B cell (primary cell): ENCODE measurements around the gene ENTREP3. TPM values are rescaled to one million over a fixed set of nuclear protein-coding genes. Genes with fewer than 3 reads are reported as not detected.
A peak's percentile ranks its signal among the peaks of the same experiment; 100 is the strongest.

ENCODE experiments used
- ATAC-seq: fragments of 200-7000 bp; cut with Tn5 transposase; one replicate; pipeline ENCODE4 v1.10.0; 2021; ENCODE audit warnings: low read depth, mild to moderate bottlenecking, moderate number of reproducible peaks, moderate library complexity
- CTCF ChIA-PET: fragments of 350-600 bp; sonication (Branson Sonifier 250); formaldehyde crosslinking; loops from one replicate; lab custom pipeline; 2021; ENCODE audit warnings: antibody characterized with exemption, inconsistent platforms; lab: Charles Lee
- POLR2A ChIA-PET: fragments of 350-600 bp; sonication (Branson Sonifier 250); formaldehyde crosslinking; loops from one replicate; lab custom pipeline; 2021; ENCODE audit warnings: antibody characterized with exemption; lab: Charles Lee
- DNase-seq: peaks from one replicate; pipeline ENCODE4 v3.0.0; 2013
- H2AFZ ChIP-seq: 2 replicates; pipeline ENCODE4 v1.6.1; 2012; ENCODE audit warnings: mild to moderate bottlenecking, low read depth, low read length; ENCODE audit not compliant: insufficient read depth, poor library complexity, severe bottlenecking
- H3K27ac ChIP-seq, 2 donors: 1 replicate in 1 of 2; 2 replicates in 1 of 2; pipeline ENCODE4 v1.5.1; 2012 to 2013; ENCODE audit warnings: low read length in 2 of 2, mild to moderate bottlenecking in 2 of 2, moderate library complexity in 1 of 2
- H3K27me3 ChIP-seq, 4 experiments: fragments of 200-600 bp in 1 of 4; sonication (generic) in 1 of 4; replicated peaks in 1 of 4; 1 replicate in 2 of 4; 2 replicates in 2 of 4; pipeline versions ENCODE4 v1.6.1 to v1.7.0; 2013 to 2016; ENCODE audit warnings: low read length in 3 of 4, mild to moderate bottlenecking in 2 of 4, mixed read lengths in 1 of 4, moderate library complexity in 1 of 4; ENCODE audit not compliant: insufficient read depth in 4 of 4, control insufficient read depth in 3 of 4; ENCODE audit errors: control extremely low read depth in 1 of 4
- H3K36me3 ChIP-seq, 2 experiments: replicated peaks in 1 of 2; 1 replicate in 1 of 2; 2 replicates in 1 of 2; pipeline versions ENCODE4 v1.6.1 to v1.7.1; 2013; ENCODE audit warnings: low read length in 1 of 2; ENCODE audit not compliant: insufficient read depth in 2 of 2, control insufficient read depth in 1 of 2; ENCODE audit errors: control extremely low read depth in 1 of 2, extremely low read depth in 1 of 2
- H3K4me1 ChIP-seq, 2 donors: fragments of 200-600 bp in 1 of 2; sonication (generic) in 1 of 2; 1 replicate in 1 of 2; 2 replicates in 1 of 2; pipeline versions ENCODE4 v1.5.1 to v1.6.1; 2013 to 2017; ENCODE audit warnings: low read length in 2 of 2; ENCODE audit not compliant: control insufficient read depth in 2 of 2, insufficient read depth in 2 of 2
- H3K4me2 ChIP-seq: replicated peaks from 2 replicates; pipeline ENCODE3; 2012; ENCODE audit warnings: mild to moderate bottlenecking, low read depth, low read length; ENCODE audit not compliant: poor library complexity, severe bottlenecking
- H3K4me3 ChIP-seq, 5 experiments: fragments of 200-600 bp in 1 of 5; sonication (generic) in 1 of 5; 1 replicate in 3 of 5; 2 replicates in 2 of 5; pipeline versions ENCODE4 v1.5.1 to v1.7.0; 2011 to 2016; ENCODE audit warnings: low read length in 4 of 5, mild to moderate bottlenecking in 4 of 5, low read depth in 2 of 5, control low read depth in 1 of 5, moderate library complexity in 1 of 5; ENCODE audit not compliant: insufficient read depth in 1 of 5; ENCODE audit errors: control extremely low read depth in 1 of 5, extremely low read depth in 1 of 5
- H3K79me2 ChIP-seq: fragments of 200-600 bp; sonication (generic); one replicate; pipeline ENCODE4 v1.6.0; 2016; ENCODE audit warnings: low read length; ENCODE audit not compliant: control insufficient read depth, insufficient read depth
- H3K9ac ChIP-seq: fragments of 200-600 bp; sonication (generic); 2 replicates; pipeline ENCODE4 v1.6.1; 2017; ENCODE audit warnings: mild to moderate bottlenecking, low read length, moderate library complexity
- H3K9me3 ChIP-seq, 3 donors: one replicate each; pipeline versions ENCODE4 v1.6.1 to v1.7.1; 2013; ENCODE audit warnings: low read length in 2 of 3; ENCODE audit not compliant: control insufficient read depth in 2 of 3, insufficient read depth in 1 of 3; ENCODE audit errors: control extremely low read depth in 1 of 3
- H4K20me1 ChIP-seq: 2 replicates; pipeline ENCODE4 v1.6.0; 2012; ENCODE audit warnings: mild to moderate bottlenecking, low read length; ENCODE audit not compliant: insufficient read depth, control insufficient read depth, poor library complexity, severe bottlenecking
- H3K27ac Mint-ChIP-seq: one replicate; pipeline ENCODE4 v1.8.0; 2021; ENCODE audit warnings: mixed read lengths
- H3K27me3 Mint-ChIP-seq: one replicate; pipeline ENCODE4 v1.8.0; 2021; ENCODE audit warnings: mixed read lengths
- H3K4me1 Mint-ChIP-seq: one replicate; pipeline ENCODE4 v1.8.0; 2021; ENCODE audit warnings: mixed read lengths
- H3K4me3 Mint-ChIP-seq: one replicate; pipeline ENCODE4 v1.8.0; 2021; ENCODE audit warnings: mixed read lengths
- H3K9me3 Mint-ChIP-seq: one replicate; pipeline ENCODE4 v1.8.0; 2022; ENCODE audit warnings: mixed read lengths; ENCODE audit not compliant: insufficient read depth
- CTCF ChIP-seq: fragments of 200-600 bp; IDR thresholded peaks from one replicate; pipeline ENCODE4 v1.8.0; 2022; ENCODE audit warnings: antibody characterized with exemption, mild to moderate bottlenecking
- EZH2 ChIP-seq: IDR thresholded peaks from 2 replicates; pipeline ENCODE4 v1.6.1; 2012; ENCODE audit warnings: borderline replicate concordance, low read depth, mild to moderate bottlenecking, moderate library complexity, low read length; ENCODE audit not compliant: insufficient read depth, poor library complexity, severe bottlenecking
- WGBS: methylation state at CpG from one replicate; pipeline ENCODE4 v1.1.5; 2013; ENCODE audit warnings: missing lambda C conversion rate; ENCODE audit not compliant: insufficient coverage; 5-methylcytosine and 5-hydroxymethylcytosine counted together
- intact Hi-C: fragments of 100-400 bp; cut with micrococcal nuclease; formaldehyde crosslinking; loops from one replicate; pipeline ENCODE4 v1.10.0; 2022
- polyA plus RNA-seq: library from polyadenylated mRNA; depleted of rRNA; stranded (reverse); fragments of >200 nt; gene quantifications from 2 replicates; pipeline ENCODE4 v1.2.3, GENCODE V29; 2012
- total RNA-seq, 2 donors: library from RNA; stranded (reverse); fragments of 120-200 nt in 1 of 2; gene quantifications; 1 replicate in 1 of 2; 2 replicates in 1 of 2; pipeline versions ENCODE4 v1.2.3 to v1.2.4, GENCODE V29; 2013 to 2022

Gene ENTREP3
- total and polyA plus RNA-seq, 2 donors (not counting 1 experiment from before 2014, with no cell fraction given) = 7.6 to 15.2 TPM

- no peak for TF ChIP-seq EZH2
- TF ChIP-seq CTCF = no peak
- H3K4me2 ChIP-seq = peak overlapping the region; percentile 94
- under 1% methylated on average over 35 of the region's 42 CpGs for WGBS
- H3K27ac ChIP-seq = peak overlapping the region; percentile 70
- H2AFZ ChIP-seq = peak overlapping the region; percentile 81
- H4K20me1 ChIP-seq = no peaks in the 10 kb centered on the region
- Mint-ChIP-seq H3K27me3 (no peaks in the 10 kb centered on the region), H3K27ac (peak overlapping the region; percentile 91), H3K4me1 (peaks cover 43% of the 10 kb centered on the region), H3K4me3 (peak overlapping the region; percentile 85), H3K9me3 (no peaks in the 10 kb centered on the region)
- no peaks in the 10 kb centered on the region for H3K27me3 ChIP-seq
- H3K9ac ChIP-seq = peak overlapping the region; percentile 73
- ChIA-PET POLR2A (interaction anchor here (0.7 to 5.9 kb wide), 5 partner anchors 14 to 333 kb away, joined by 4 to 47 read pairs (median 5); partner anchors contain the start of genes MTX1, THBS3 and TRIM46), CTCF (interaction anchor here (0.7 to 6.9 kb wide), 19 partner anchors 14 to 166 kb away, joined by 3 to 189 read pairs (median 6); partner anchors contain the start of genes CLK2, KRTCAP2, MTX1 and THBS3)
- H3K9me3 ChIP-seq = no peaks in the 10 kb centered on the region
- ATAC-seq (peak; percentile 97), DNase-seq (peak; percentile 98)
- H3K36me3 ChIP-seq = no peaks in the 10 kb centered on the region
- peak overlapping the region; percentile 61 to 93 (median 68) for H3K4me3 ChIP-seq
- H3K4me1 ChIP-seq = peaks cover 43 to 56% of the 10 kb centered on the region in 2 donors
- peaks cover 4% of the 10 kb centered on the region for H3K79me2 ChIP-seq
- intact Hi-C loops = loop anchor here (1.0 to 5.0 kb wide), 3 partner anchors 14 to 143 kb away; a partner anchor contains a TSS
Observed at GRCh38 chr1:155227261-155228095, 27.8 kb downstream of the ENTREP3 start.
